Measurements from ENCODE around the gene RIC1. TPM values are rescaled to one million over a fixed set of nuclear protein-coding genes. Genes with fewer than 3 reads are reported as not detected.
"Not testable (repeated sequence)": the region's sequence is repeated elsewhere in the genome, so short reads cannot be mapped to it uniquely, and the experiment has no call there.

Gene RIC1
- total RNA-seq, 6 donors from 2014 or later = 21.5 to 62.9 (median 31.0) TPM

DNA sequence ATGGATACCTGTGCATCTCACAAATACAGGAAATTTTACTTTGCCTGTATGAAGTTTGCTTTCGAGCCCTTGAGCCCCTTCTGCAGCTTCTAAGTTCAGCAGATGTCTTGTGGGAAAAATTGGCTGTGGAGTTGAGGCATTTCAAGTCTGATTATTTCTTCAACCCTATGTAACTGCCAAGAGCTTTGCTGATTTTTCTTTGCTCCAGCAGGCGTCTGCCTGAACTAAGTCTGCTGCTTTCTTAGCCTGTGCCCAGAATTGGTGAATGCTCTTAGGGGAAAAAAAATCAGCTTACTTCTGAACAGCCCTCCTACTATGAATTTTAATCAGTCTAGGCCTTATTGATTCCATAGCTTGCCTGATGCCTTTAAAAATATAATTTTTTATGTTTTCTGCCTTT is 41.2 kb downstream of the RIC1 start:
- TF ChIP-seq POLR2A (IDR thresholded peaks at IDR 0.05) = no peak
- TF ChIP-seq POLR2AphosphoS5 (IDR thresholded peaks at IDR 0.05) = no peak
- TF ChIP-seq EP300 (IDR thresholded peaks at IDR 0.05) = no peak
- TF ChIP-seq, protein P1, sequence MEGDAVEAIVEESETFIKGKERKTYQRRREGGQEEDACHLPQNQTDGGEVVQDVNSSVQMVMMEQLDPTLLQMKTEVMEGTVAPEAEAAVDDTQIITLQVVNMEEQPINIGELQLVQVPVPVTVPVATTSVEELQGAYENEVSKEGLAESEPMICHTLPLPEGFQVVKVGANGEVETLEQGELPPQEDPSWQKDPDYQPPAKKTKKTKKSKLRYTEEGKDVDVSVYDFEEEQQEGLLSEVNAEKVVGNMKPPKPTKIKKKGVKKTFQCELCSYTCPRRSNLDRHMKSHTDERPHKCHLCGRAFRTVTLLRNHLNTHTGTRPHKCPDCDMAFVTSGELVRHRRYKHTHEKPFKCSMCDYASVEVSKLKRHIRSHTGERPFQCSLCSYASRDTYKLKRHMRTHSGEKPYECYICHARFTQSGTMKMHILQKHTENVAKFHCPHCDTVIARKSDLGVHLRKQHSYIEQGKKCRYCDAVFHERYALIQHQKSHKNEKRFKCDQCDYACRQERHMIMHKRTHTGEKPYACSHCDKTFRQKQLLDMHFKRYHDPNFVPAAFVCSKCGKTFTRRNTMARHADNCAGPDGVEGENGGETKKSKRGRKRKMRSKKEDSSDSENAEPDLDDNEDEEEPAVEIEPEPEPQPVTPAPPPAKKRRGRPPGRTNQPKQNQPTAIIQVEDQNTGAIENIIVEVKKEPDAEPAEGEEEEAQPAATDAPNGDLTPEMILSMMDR (IDR thresholded peaks at IDR 0.05) = no peak
- H3K27ac ChIP-seq = no peak overlapping the region
- DNase-seq = no peak

GRCh38 chr9:5671711-5672353 is 42.9 kb downstream of the RIC1 start:
- Histone ChIP-seq H3K4me3 (no peak overlapping the region), H3K27ac (no peak overlapping the region), H3K9me3 (no peaks in the 10 kb centered on the region), H3K4me1 (no peaks in the 10 kb centered on the region), H3K27me3 (no peaks in the 10 kb centered on the region), H3K36me3 (no peaks in the 10 kb centered on the region)
- WGBS, 2 donors = 73 to 88% methylated on average over 2 to 3 of the region's 3 CpGs
- TF ChIP-seq POLR2AphosphoS5 (IDR thresholded peaks at IDR 0.05) (no peak), POLR2A (IDR thresholded peaks at IDR 0.05) (no peak), EP300 (IDR thresholded peaks at IDR 0.05) (no peak)
- TF ChIP-seq, protein P1 (IDR thresholded peaks at IDR 0.05) = no peak
- DNase-seq (no peak), ATAC-seq (ENCODE audit: low FRiP score in 2 of 2) (no peak)

More for the DNA sequence above, 41.2 kb downstream of the RIC1 start:
- ATAC-seq (ENCODE audit: low FRiP score in 2 of 2) = no peak
- 87 to 91% methylated on average over 2 of the region's 2 CpGs for WGBS, 2 donors
- no peaks in the 10 kb centered on the region for H3K27me3 ChIP-seq
- peaks cover 0 to 5% (median 0%) of the 10 kb centered on the region in 4 donors for H3K4me1 ChIP-seq
- no peaks in the 10 kb centered on the region for H3K9me3 ChIP-seq
- peaks cover 0 to 7% (median 2%) of the 10 kb centered on the region in 4 donors for H3K36me3 ChIP-seq
- H3K4me3 ChIP-seq = no peak overlapping the region

DNA sequence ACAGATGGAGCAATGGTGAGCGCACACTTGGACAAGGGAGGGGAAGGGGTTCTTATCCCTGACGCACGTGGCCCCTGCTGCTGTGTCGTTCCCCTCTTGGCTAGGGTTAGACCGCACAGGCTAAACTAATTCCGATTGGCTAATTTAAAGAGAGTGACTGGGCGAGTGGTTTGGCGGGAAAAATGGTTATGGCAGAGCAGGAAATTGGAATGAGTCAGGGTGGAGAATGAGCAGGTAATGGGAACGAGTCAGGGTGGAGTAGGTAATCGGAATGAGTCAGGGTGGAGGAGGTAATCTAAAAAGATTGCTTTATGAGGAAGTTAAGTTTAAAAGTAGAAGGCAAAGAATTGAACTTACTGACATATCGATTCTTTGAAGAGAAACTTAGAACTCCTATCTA is 46.1 kb downstream of the RIC1 start:
- H3K4me3 ChIP-seq; DNase-seq; H3K36me3 ChIP-seq; H3K4me1 ChIP-seq; H3K27me3 ChIP-seq; H3K9me3 ChIP-seq; H3K27ac ChIP-seq; ATAC-seq (ENCODE audit: low FRiP score in 2 of 2): not testable (repeated sequence)
- 95 to 98% methylated on average over 11 of the region's 11 CpGs for WGBS, 2 donors

GRCh38 chr9:5683591-5683990 is 54.7 kb downstream of the RIC1 start:
- H3K4me1 ChIP-seq; ATAC-seq (ENCODE audit: low FRiP score in 2 of 2); H3K27me3 ChIP-seq; H3K4me3 ChIP-seq; H3K9me3 ChIP-seq; H3K27ac ChIP-seq; H3K36me3 ChIP-seq: not testable (repeated sequence)
- peak in 1 of 2 donors; percentile 64 for DNase-seq
- 85 to 93% methylated on average over 5 to 11 of the region's 11 CpGs for WGBS, 2 donors

DNA sequence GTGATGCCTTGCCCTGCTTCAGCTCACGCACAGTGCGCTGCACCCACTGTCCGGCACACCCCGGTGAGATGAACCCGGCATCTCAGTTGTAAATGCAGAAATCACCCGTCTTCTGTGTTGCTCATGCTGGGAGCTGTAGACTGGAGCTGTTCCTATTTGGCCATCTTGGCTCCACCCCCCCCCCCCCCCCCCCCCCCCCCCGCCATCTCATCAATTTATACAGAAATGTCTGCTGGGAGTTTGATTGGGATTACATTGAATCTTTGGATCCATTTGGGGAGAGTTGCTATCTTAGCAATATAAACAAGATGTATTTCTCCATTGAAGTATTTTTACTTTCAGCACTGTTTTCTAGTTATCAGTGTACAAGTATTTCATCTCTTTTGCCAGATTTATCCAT is 55.2 kb downstream of the RIC1 start:
- Histone ChIP-seq H3K4me1 (peaks cover 0 to 8% (median 3%) of the 10 kb centered on the region in 4 donors), H3K4me3 (no peak overlapping the region), H3K36me3 (no peaks in the 10 kb centered on the region), H3K9me3 (no peaks in the 10 kb centered on the region), H3K27ac (no peak overlapping the region), H3K27me3 (no peaks in the 10 kb centered on the region)
- DNase-seq (peak in 1 of 2 donors; percentile 32), ATAC-seq (ENCODE audit: low FRiP score in 2 of 2) (no peak)
- TF ChIP-seq, protein P1 (IDR thresholded peaks at IDR 0.05) = no peak
- TF ChIP-seq POLR2AphosphoS5 (IDR thresholded peaks at IDR 0.05) (no peak), POLR2A (IDR thresholded peaks at IDR 0.05) (no peak), EP300 (IDR thresholded peaks at IDR 0.05) (no peak)
- 96 to 100% methylated on average over 5 to 6 of the region's 7 CpGs for WGBS, 2 donors

GRCh38 chr9:5688109-5688508 is 59.2 kb downstream of the RIC1 start:
- Histone ChIP-seq H3K9me3 (no peaks in the 10 kb centered on the region), H3K4me1 (peaks cover 0 to 8% (median 3%) of the 10 kb centered on the region in 4 donors), H3K4me3 (no peak overlapping the region), H3K36me3 (no peaks in the 10 kb centered on the region), H3K27me3 (no peaks in the 10 kb centered on the region), H3K27ac (no peak overlapping the region)
- WGBS, 2 donors = 20 to 42% methylated on average over 1 of the region's 1 CpG
- ATAC-seq (ENCODE audit: low FRiP score in 2 of 2) (no peak), DNase-seq (no peak)
- TF ChIP-seq, protein P1 (IDR thresholded peaks at IDR 0.05) = no peak
- TF ChIP-seq POLR2AphosphoS5 (IDR thresholded peaks at IDR 0.05) = no peak
- no peak for TF ChIP-seq EP300 (IDR thresholded peaks at IDR 0.05)
- no peak for TF ChIP-seq POLR2A (IDR thresholded peaks at IDR 0.05)

Data from upper lobe of left lung (tissue), 6 donors.